SK-N-SH (cell line): ENCODE data around the gene PYGO2. TPM values are rescaled to one million over a fixed set of nuclear protein-coding genes. Genes with fewer than 3 reads are reported as not detected.

ENCODE experiments used
- CTCF ChIA-PET: fragments of 300-600, 350-600 bp; formaldehyde crosslinking; extraction: SDS; loops from one replicate; lab custom pipeline; 2021; lab: Yijun Ruan, JAX
- POLR2A ChIA-PET: fragments of 350-600 bp; sonication (Branson Sonifier 250); formaldehyde crosslinking; extraction: SDS; loops from one replicate; lab custom pipeline; 2020; ENCODE audit warnings: antibody characterized with exemption, inconsistent platforms; lab: Yijun Ruan, JAX
- DNase-seq: peaks from one replicate; pipeline ENCODE4 v3.0.0; 2012
- H2AFZ ChIP-seq: fragments of 200-600 bp; sonication (generic); 2 replicates; pipeline ENCODE4 v1.8.1; 2016; ENCODE audit warnings: antibody characterized with exemption, mild to moderate bottlenecking, low read depth
- H3F3A ChIP-seq: fragments of 200-600 bp; sonication (generic); replicated peaks from 2 replicates; pipeline ENCODE3; 2016; ENCODE audit warnings: antibody characterized with exemption, mild to moderate bottlenecking; ENCODE audit not compliant: insufficient read depth
- H3K27ac ChIP-seq, 2 experiments: fragments of 200-500 bp in 1 of 2; fragments of 200-600 bp in 1 of 2; sonication (Bioruptor generic) in 1 of 2; sonication (generic), shearing (Covaris generic) in 1 of 2; 2 replicates each; pipeline versions ENCODE4 v1.5.1 to v1.6.1; 2014 to 2016; ENCODE audit warnings: low read depth in 2 of 2, inconsistent platforms in 1 of 2, low read length in 1 of 2, mild to moderate bottlenecking in 1 of 2, mixed read lengths in 1 of 2
- H3K27me3 ChIP-seq: fragments of 200-600 bp; sonication (generic), shearing (Covaris generic); 2 replicates; pipeline ENCODE4 v1.6.1; 2016; ENCODE audit warnings: mixed run types; ENCODE audit not compliant: insufficient read depth
- H3K36me3 ChIP-seq, 2 experiments: fragments of 200-500 bp in 1 of 2; fragments of 200-600 bp in 1 of 2; sonication (Bioruptor generic) in 1 of 2; sonication (generic) in 1 of 2; replicated peaks in 1 of 2; 2 replicates each; pipeline versions ENCODE3 to v1.5.1; 2014 to 2016; ENCODE audit warnings: low read length in 1 of 2, mild to moderate bottlenecking in 1 of 2; ENCODE audit not compliant: insufficient read depth in 2 of 2, control insufficient read depth in 1 of 2
- H3K4me1 ChIP-seq, 2 experiments: fragments of 200-500 bp in 1 of 2; fragments of 200-600 bp in 1 of 2; sonication (Bioruptor generic) in 1 of 2; sonication (generic), shearing (Covaris generic) in 1 of 2; 2 replicates each; pipeline versions ENCODE4 v1.5.1 to v1.6.1; 2014 to 2016; ENCODE audit warnings: low read depth in 1 of 2, low read length in 1 of 2, mixed run types in 1 of 2; ENCODE audit not compliant: insufficient read depth in 2 of 2, control insufficient read depth in 1 of 2
- H3K4me2 ChIP-seq: fragments of 200-600 bp; sonication (generic), shearing (Covaris generic); 2 replicates; pipeline ENCODE4 v1.6.1; 2017; ENCODE audit warnings: mixed run types
- H3K4me3 ChIP-seq, 2 experiments: fragments of 200-500 bp in 1 of 2; fragments of 200-600 bp in 1 of 2; sonication (Bioruptor generic) in 1 of 2; sonication (generic), shearing (Covaris generic) in 1 of 2; 2 replicates each; pipeline versions ENCODE4 v1.5.1 to v1.8.1; 2014 to 2016; ENCODE audit warnings: low read depth in 2 of 2, inconsistent platforms in 1 of 2, low read length in 1 of 2, mild to moderate bottlenecking in 1 of 2, mixed read lengths in 1 of 2, moderate library complexity in 1 of 2
- H3K79me2 ChIP-seq: fragments of 200-600 bp; sonication (generic); 2 replicates; pipeline ENCODE4 v1.8.1; 2017; ENCODE audit warnings: mild to moderate bottlenecking; ENCODE audit not compliant: insufficient read depth
- H3K9ac ChIP-seq: fragments of 200-600 bp; sonication (generic); 2 replicates; pipeline ENCODE4 v1.6.1; 2017; ENCODE audit warnings: mixed run types
- H3K9me2 ChIP-seq: fragments of 200-600 bp; sonication (generic); 2 replicates; pipeline ENCODE4 v1.6.1; 2017; ENCODE audit warnings: mixed run types
- H3K9me3 ChIP-seq: fragments of 200-600 bp; sonication (generic); 2 replicates; pipeline ENCODE4 v1.6.1; 2017; ENCODE audit warnings: mixed run types, mild to moderate bottlenecking, moderate library complexity
- H4K20me1 ChIP-seq: fragments of 200-600 bp; sonication (generic); 2 replicates; pipeline ENCODE4 v1.6.1; 2017; ENCODE audit warnings: mild to moderate bottlenecking, mixed run types; ENCODE audit not compliant: insufficient read depth
- CHD2 ChIP-seq: fragments of 150-350 bp; IDR thresholded peaks from 2 replicates; pipeline ENCODE4 v1.6.1; 2018; ENCODE audit warnings: low read length; ENCODE audit not compliant: partially characterized antibody
- ELF1 ChIP-seq: IDR thresholded peaks from 2 replicates; pipeline ENCODE4 v1.4.0; 2012
- EP300 ChIP-seq, 2 experiments: IDR thresholded peaks; 2 replicates each; pipeline versions ENCODE4 v1.4.0 to v1.6.1; 2012; ENCODE audit warnings: borderline replicate concordance in 1 of 2, low read depth in 1 of 2, low read length in 1 of 2
- EZH2phosphoT487 ChIP-seq: fragments of 200-600 bp; sonication (generic); IDR thresholded peaks from 2 replicates; pipeline ENCODE4 v1.6.1; 2017; ENCODE audit warnings: low read depth, mixed run types, mild to moderate bottlenecking, antibody characterized with exemption, moderate library complexity, borderline replicate concordance
- FOXM1 ChIP-seq: IDR thresholded peaks from 2 replicates; pipeline ENCODE4 v1.4.0; 2012; ENCODE audit warnings: low read depth, mild to moderate bottlenecking
- GABPA ChIP-seq: IDR thresholded peaks from 2 replicates; pipeline ENCODE4 v1.4.0; 2012; ENCODE audit warnings: low read depth, mild to moderate bottlenecking
- GATA2 ChIP-seq: sonication (generic); formaldehyde crosslinking; IDR thresholded peaks from 2 replicates; pipeline ENCODE4 v1.5.0; 2020; ENCODE audit warnings: mild to moderate bottlenecking, missing genetic modification reagents
- MXI1 ChIP-seq: IDR thresholded peaks from 2 replicates; pipeline ENCODE4 v1.6.1; 2012; ENCODE audit warnings: mild to moderate bottlenecking, low read depth, low read length, improper control_type of control experiment
- POLR2AphosphoS5 ChIP-seq: IDR thresholded peaks from 2 replicates; pipeline ENCODE4 v1.6.1; 2012; ENCODE audit warnings: low read depth, low read length
- RAD21 ChIP-seq: IDR thresholded peaks from 2 replicates; pipeline ENCODE4 v1.6.1; 2012; ENCODE audit warnings: mild to moderate bottlenecking, low read length
- RCOR1 ChIP-seq: fragments of 150-350 bp; IDR thresholded peaks from 2 replicates; pipeline ENCODE4 v1.6.1; 2017; ENCODE audit warnings: antibody characterized with exemption, low read length
- TCF12 ChIP-seq: IDR thresholded peaks from 2 replicates; pipeline ENCODE4 v1.4.0; 2012
- TEAD4 ChIP-seq: IDR thresholded peaks from 2 replicates; pipeline ENCODE4 v1.4.0; 2012; ENCODE audit warnings: mild to moderate bottlenecking, borderline replicate concordance; ENCODE audit not compliant: insufficient read depth
- YY1 ChIP-seq: IDR thresholded peaks from 2 replicates; pipeline ENCODE4 v1.4.0; 2012; ENCODE audit warnings: low read depth, mild to moderate bottlenecking
- WGBS: methylation state at CpG from one replicate; pipeline ENCODE4 v1.1.6; 2017; ENCODE audit warnings: low lambda C conversion rate; 5-methylcytosine and 5-hydroxymethylcytosine counted together
- polyA plus RNA-seq, 3 experiments: library from polyadenylated mRNA; depleted of rRNA; stranded (reverse); fragments of >200 nt; gene quantifications; 2 replicates each; pipeline ENCODE4 v1.2.3, GENCODE V29; 2012
- TF ChIP-seq, protein P1 (sequence below): IDR thresholded peaks from 2 replicates; pipeline ENCODE4 v1.6.1; 2012; ENCODE audit warnings: mild to moderate bottlenecking, low read depth, low read length, moderate library complexity
- TF ChIP-seq, protein P2 (sequence below): IDR thresholded peaks from 2 replicates; pipeline ENCODE4 v1.4.0; 2012; ENCODE audit warnings: low read depth
- TF ChIP-seq, protein P3 (sequence below): fragments of 150-350 bp; IDR thresholded peaks from 2 replicates; pipeline ENCODE4 v1.6.1; 2017; ENCODE audit warnings: antibody characterized with exemption, low read length, low read depth, borderline replicate concordance
- TF ChIP-seq, protein P4 (sequence below): IDR thresholded peaks from 2 replicates; pipeline ENCODE4; 2012

The PYGO2 gene
- polyA plus RNA-seq, 1 of the 3 experiments (the other 2 are of a cell fraction) = 23.3 TPM

DNA sequence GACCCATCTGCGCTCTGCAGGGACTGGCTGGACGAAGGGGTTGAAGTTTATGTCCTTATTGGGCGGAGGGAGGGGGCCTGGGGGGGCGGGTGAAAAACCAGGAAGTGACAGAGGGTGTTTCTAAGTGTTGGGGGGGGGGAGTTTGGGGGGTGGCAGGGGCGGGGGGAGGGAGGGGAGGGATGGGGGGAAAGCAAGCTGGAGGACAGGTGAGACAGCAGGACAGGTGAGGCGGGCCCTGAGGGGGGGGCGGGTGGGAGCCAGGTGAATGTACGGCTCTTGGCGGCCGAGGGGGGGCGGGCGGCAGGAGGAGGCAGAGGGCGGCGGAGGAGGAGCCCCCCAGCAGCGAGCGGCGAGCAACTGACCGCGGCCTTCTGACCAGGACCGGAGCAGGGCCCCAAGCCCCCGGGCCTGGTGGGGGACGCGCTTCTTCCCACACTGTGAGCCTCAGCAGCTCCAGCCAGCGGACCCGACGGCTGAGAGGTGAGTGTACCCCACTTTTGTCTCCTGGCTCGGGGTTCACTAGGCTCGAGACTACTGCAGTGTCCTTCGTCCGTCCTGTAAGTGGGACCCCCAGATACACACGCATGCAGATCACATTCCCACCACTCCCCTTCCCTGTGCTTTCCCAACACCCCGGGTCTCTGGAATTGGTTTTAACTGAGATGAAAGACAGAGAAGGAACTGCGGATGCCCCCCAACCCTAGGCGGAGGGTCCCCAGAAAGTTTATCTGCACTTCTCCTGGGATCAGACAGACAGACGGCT is 41.1 kb upstream of the PYGO2 start, which contains the start of gene ZBTB7B:
Gene ZBTB7B (plus strand): TSS at position 339 of the 763 bp plus-strand sequence. CDS start 11,859 bp downstream, outside the sequence.
- under 1% methylated on average over 20 of the region's 35 CpGs for WGBS
- ChIA-PET CTCF (interaction anchor here (1.4 to 14.0 kb wide), 8 partner anchors 12 to 89 kb away, joined by 4 to 640 read pairs (median 10); partner anchors contain the start of genes CKS1B, FLAD1, PBXIP1 and PYGO2), POLR2A (no interaction called here)
- peaks cover 27% of the 10 kb centered on the region for H3F3A ChIP-seq
- TF ChIP-seq, protein P1, sequence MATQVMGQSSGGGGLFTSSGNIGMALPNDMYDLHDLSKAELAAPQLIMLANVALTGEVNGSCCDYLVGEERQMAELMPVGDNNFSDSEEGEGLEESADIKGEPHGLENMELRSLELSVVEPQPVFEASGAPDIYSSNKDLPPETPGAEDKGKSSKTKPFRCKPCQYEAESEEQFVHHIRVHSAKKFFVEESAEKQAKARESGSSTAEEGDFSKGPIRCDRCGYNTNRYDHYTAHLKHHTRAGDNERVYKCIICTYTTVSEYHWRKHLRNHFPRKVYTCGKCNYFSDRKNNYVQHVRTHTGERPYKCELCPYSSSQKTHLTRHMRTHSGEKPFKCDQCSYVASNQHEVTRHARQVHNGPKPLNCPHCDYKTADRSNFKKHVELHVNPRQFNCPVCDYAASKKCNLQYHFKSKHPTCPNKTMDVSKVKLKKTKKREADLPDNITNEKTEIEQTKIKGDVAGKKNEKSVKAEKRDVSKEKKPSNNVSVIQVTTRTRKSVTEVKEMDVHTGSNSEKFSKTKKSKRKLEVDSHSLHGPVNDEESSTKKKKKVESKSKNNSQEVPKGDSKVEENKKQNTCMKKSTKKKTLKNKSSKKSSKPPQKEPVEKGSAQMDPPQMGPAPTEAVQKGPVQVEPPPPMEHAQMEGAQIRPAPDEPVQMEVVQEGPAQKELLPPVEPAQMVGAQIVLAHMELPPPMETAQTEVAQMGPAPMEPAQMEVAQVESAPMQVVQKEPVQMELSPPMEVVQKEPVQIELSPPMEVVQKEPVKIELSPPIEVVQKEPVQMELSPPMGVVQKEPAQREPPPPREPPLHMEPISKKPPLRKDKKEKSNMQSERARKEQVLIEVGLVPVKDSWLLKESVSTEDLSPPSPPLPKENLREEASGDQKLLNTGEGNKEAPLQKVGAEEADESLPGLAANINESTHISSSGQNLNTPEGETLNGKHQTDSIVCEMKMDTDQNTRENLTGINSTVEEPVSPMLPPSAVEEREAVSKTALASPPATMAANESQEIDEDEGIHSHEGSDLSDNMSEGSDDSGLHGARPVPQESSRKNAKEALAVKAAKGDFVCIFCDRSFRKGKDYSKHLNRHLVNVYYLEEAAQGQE = no peak
- TF ChIP-seq MXI1 = no peak
- TF ChIP-seq GABPA = no peak
- H3K9me3 ChIP-seq = no peaks in the 10 kb centered on the region
- H3K27ac ChIP-seq = peak within 1 kb of the TSS; percentile 92 to 96
- H3K36me3 ChIP-seq = peaks cover 0 to 5% of the 10 kb centered on the region in 2 experiments
- peak within 1 kb of the TSS; percentile 100 for H3K4me2 ChIP-seq
- peaks cover 37% of the 10 kb centered on the region for H3K79me2 ChIP-seq
- no peaks in the 10 kb centered on the region for H3K27me3 ChIP-seq
- H3K4me1 ChIP-seq = peaks cover 19 to 33% of the 10 kb centered on the region in 2 experiments
- DNase-seq = no peak
- peak within 1 kb of the TSS; percentile 70; the same call in 1 of the 2 replicates for H2AFZ ChIP-seq
- H4K20me1 ChIP-seq = no peaks in the 10 kb centered on the region; the same call in 1 of the 2 replicates
- H3K9ac ChIP-seq = peak within 1 kb of the TSS; percentile 86
- no peaks in the 10 kb centered on the region for H3K9me2 ChIP-seq
- H3K4me3 ChIP-seq = peak within 1 kb of the TSS; percentile 79 to 95

DNA sequence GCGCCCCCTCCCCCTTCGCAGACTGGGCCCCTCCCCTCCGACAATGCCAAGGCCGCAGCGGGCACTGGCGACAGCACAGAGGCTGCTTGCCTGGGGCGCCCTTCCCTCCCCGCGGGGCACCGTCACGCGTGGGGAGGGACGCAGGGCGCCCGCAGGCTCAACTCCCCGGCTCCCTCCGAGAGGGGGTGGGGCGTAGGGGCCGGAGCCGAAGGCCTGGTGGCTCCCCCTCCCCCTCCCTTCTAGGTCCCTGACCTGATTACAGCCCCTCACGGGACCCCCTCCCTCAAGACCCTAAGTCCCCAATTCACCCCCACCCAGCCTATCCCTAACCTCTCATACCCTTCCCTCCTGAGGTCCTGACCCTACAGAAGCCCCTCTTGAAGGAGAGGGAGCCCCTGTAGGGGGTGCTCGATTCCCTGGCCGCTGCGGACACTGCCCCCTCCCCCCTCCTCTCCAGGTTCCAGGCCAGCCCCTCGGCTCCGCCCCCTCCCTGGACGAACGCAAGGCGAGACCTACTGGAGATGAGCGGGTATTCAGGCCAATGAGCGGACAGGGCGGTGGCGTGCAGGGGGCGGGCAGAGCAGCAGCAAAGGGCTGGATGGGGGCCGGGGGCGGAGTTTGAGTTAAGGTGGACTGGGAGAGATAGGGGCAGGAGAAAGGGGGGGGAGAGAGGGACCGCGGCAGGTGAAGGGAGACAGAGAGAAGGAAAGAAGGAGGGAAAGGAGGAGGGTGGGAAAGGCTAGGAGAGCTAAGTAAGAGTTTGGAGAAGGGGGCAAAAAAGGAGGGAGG is 40.3 kb upstream of the PYGO2 start:
- no peaks in the 10 kb centered on the region for H3K9me2 ChIP-seq
- H3K27me3 ChIP-seq = no peaks in the 10 kb centered on the region
- no peaks in the 10 kb centered on the region for H3K9me3 ChIP-seq
- no peaks in the 10 kb centered on the region for H4K20me1 ChIP-seq
- H3K4me1 ChIP-seq = peaks cover 19 to 33% of the 10 kb centered on the region in 2 experiments
- peak overlapping the region; percentile 92 to 96 for H3K27ac ChIP-seq
- DNase-seq = peak; percentile 96
- H3K79me2 ChIP-seq = peaks cover 35% of the 10 kb centered on the region
- peaks cover 27% of the 10 kb centered on the region for H3F3A ChIP-seq
- WGBS = 1% methylated on average over 18 of the region's 38 CpGs
- peak overlapping the region; percentile 59; the same call in 1 of the 2 replicates for H2AFZ ChIP-seq
- ChIA-PET POLR2A (interaction anchor here (0.9 to 1.2 kb wide), 3 partner anchors 18 to 41 kb away, joined by 3 to 8 read pairs (median 5); partner anchors contain the start of genes PYGO2 and SHC1), CTCF (interaction anchor here (0.8 to 14.0 kb wide), 15 partner anchors 13 to 171 kb away, joined by 3 to 640 read pairs (median 4); partner anchors contain the start of genes ADAM15, CKS1B, DCST1 and DCST2)
- peak overlapping the region; percentile 76 for H3K9ac ChIP-seq
- H3K36me3 ChIP-seq = peaks cover 0 to 5% of the 10 kb centered on the region in 2 experiments
- peak overlapping the region; percentile 57 to 71 for H3K4me3 ChIP-seq
- H3K4me2 ChIP-seq = peak overlapping the region; percentile 96
- TF ChIP-seq GATA2 = no peak
- no peak for TF ChIP-seq FOXM1
- peak; percentile 90 for TF ChIP-seq CHD2
- TF ChIP-seq YY1 = no peak
- TF ChIP-seq, protein P2, sequence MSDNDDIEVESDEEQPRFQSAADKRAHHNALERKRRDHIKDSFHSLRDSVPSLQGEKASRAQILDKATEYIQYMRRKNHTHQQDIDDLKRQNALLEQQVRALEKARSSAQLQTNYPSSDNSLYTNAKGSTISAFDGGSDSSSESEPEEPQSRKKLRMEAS = peak; percentile 4; the same call in 1 of the 2 replicates
- TF ChIP-seq, protein P3, sequence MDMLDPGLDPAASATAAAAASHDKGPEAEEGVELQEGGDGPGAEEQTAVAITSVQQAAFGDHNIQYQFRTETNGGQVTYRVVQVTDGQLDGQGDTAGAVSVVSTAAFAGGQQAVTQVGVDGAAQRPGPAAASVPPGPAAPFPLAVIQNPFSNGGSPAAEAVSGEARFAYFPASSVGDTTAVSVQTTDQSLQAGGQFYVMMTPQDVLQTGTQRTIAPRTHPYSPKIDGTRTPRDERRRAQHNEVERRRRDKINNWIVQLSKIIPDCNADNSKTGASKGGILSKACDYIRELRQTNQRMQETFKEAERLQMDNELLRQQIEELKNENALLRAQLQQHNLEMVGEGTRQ = no peak
- no peak for TF ChIP-seq EP300 (IDR thresholded peaks at IDR 0.05; ENCODE audit: borderline replicate concordance in 1 of 2, low read depth in 1 of 2, low read length in 1 of 2)
- TF ChIP-seq, protein P4, sequence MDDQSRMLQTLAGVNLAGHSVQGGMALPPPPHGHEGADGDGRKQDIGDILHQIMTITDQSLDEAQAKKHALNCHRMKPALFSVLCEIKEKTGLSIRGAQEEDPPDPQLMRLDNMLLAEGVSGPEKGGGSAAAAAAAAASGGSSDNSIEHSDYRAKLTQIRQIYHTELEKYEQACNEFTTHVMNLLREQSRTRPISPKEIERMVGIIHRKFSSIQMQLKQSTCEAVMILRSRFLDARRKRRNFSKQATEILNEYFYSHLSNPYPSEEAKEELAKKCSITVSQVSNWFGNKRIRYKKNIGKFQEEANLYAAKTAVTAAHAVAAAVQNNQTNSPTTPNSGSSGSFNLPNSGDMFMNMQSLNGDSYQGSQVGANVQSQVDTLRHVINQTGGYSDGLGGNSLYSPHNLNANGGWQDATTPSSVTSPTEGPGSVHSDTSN = peak; percentile 98
- TF ChIP-seq TCF12 = 0 out of 2 replicates have a peak, but pooled peaks have one; percentile 4
- TF ChIP-seq RCOR1 = no peak; the same call in 1 of the 2 replicates
- peak; percentile 25 for TF ChIP-seq ELF1
- TF ChIP-seq EZH2phosphoT487 = no peak
- no peak for TF ChIP-seq TEAD4
- 0 out of 2 replicates have a peak, but pooled peaks have one; percentile 22 for TF ChIP-seq GABPA
- no peak for TF ChIP-seq RAD21
- peak; percentile 41; the same call in 1 of the 2 replicates for TF ChIP-seq POLR2AphosphoS5
